ENCODE data around the gene PYGM. TPM values are rescaled to one million over a fixed set of nuclear protein-coding genes. Genes with fewer than 3 reads are reported as not detected.

Gene PYGM
- total and polyA plus RNA-seq, 2 of the 8 experiments (the other 6 are each of a cell fraction or from before 2014, with no cell fraction given): 9.6 to 10.0 TPM

GRCh38 chr11:64723907-64724862, 35.6 kb downstream of the PYGM start (continued):
- no peak for TF ChIP-seq CTCF (IDR thresholded peaks at IDR 0.05; ENCODE audit: control extremely low read depth in 1 of 3, insufficient read depth in 1 of 3, low read depth in 1 of 3, low read length in 3 of 3)
- TF ChIP-seq EGR1 (IDR thresholded peaks at IDR 0.05; ENCODE audit: borderline replicate concordance, low read depth, low read length): no peak
- TF ChIP-seq KDM5A (IDR thresholded peaks at IDR 0.05; ENCODE audit: low read length): no peak
- TF ChIP-seq CEBPB (IDR thresholded peaks at IDR 0.05; ENCODE audit: low read depth, low read length): no peak
- TF ChIP-seq TCF12 (IDR thresholded peaks at IDR 0.05; ENCODE audit: low read depth, low read length): no peak
- TF ChIP-seq SP1 (IDR thresholded peaks at IDR 0.05; ENCODE audit: low read depth, low read length): no peak
- TF ChIP-seq NRF1 (IDR thresholded peaks at IDR 0.05; ENCODE audit: low read depth, low read length): no peak
